Islet precursor cell (in vitro differentiated cells): ENCODE results near the gene SPSB3.
A peak's percentile ranks its signal among the peaks of the same experiment; 100 is the strongest.
"Not testable (repeated sequence)": the region's sequence is repeated elsewhere in the genome, so short reads cannot be mapped to it uniquely, and the experiment has no call there.

Source experiments
- DNase-seq: peaks from one replicate; pipeline ENCODE4 v3.0.0-alpha.2; 2018

SPSB3 gene

DNA sequence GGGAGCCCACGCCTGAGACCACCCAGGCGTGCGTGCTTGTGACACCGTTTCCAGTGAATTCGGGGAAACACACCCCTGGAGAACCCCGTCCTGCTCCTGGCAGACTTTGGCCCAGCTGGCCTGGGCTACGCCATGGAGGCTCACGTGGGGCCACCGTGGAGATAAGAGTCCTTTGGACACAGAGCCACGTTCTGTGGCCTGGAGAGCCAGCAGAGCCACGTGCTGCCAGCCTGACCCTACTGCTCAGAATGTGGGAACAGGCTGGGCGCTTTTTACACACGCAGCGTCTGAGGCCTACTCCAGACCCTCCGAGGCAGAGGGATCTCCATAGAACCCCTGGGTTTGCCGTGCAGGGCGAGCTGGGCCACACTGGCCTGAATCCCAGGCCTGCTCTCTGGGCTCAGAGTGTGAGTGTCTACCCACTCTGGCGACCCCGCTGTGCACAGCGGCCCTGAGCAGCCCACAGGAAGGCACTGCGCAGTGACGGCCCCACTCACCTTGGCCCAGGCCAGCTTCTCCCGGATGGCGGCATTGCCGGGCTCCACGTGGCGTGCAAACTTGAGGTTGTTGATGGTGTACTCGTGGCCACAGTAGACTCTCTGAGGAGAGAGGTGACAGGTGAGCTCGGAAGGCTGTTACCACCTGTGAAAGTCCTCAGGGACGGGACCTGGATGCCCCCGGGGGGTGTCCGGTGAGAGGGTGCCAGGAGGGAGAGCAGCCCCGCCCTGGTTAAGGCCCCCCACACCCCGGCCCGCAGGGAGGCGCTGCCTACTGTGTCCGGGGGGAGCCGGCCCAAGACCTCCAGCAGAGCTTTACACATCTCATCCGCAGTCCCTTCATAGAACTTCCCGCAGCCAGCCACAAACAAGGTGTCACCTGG, 34.3 kb upstream of the SPSB3 start:
- no peak for DNase-seq

DNA sequence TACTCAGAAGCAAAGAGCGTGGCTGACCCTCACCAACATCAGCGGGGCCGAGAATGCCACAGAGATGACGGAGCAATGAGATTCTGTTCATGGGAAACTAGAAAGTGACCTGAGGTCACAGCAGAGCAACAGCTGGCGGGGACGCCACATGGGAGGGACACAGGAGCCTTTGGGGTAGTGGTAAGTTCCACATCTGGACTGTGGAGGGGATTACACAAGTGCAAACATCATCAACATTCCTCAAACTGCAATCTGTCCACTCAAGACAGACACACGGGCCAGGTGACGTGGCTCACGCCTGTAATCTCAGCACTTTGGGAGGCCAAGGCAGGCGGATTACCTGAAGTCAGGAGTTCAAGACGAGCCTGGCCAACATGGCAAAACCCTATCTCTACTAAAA, 33.1 kb upstream of the SPSB3 start:
- DNase-seq: no peak

DNA sequence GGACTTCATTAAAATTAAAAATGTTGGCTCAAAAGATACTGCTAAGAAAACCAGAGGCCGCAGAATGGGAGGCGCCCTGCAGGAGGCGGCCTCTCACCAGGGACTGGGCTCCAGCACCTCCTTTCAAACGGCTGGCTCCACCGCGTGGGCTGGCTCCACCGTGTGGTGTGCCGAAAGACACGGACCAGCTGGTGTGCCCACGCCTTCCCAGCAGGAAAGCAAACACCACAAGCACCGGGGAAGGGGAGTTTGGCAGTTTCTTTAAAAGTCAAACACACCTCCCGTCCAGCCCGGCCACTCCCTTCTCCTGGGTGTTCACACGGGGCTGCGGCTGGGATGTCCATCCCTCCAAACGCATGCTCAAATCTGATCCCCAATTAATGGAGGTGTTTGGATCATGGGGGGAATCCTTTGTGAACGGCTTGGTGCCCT, 30.4 kb upstream of the SPSB3 start:
- peak; percentile 79 for DNase-seq

- DNase-seq: no peak
These were observed 28.2 kb upstream of the SPSB3 start for GRCh38 chr16:1810536-1810935.

GRCh38 chr16:1810106-1810505, 27.7 kb upstream of the SPSB3 start:
- DNase-seq: no peak

DNA sequence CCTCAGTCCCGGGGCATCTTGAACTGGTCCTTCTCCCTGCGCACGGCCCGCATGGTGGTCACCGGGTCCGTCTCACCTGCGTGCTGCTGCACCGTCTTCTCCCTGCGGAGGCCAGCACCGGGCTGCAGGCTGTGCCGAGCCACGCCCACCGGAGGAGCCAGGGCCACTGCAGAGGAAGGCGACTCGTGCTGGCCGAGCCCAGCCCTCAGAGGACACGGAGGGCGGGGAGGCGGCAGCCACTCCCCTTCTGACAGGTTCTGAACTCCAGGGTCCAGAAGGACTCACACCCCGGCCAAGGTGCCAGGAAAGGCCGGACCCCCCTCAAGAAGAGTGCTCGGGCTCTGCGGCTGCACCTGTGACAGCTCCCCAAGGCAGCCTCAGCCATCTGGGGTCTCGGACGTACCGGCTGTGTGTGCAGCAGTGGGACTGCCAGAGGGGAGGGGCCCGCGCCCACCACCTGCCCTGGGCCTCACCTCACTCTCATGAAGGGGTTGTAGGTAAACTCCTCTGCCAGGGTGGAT, 27.0 kb upstream of the SPSB3 start:
- DNase-seq: no peak

- DNase-seq: no peak
These were observed 26.3 kb upstream of the SPSB3 start for GRCh38 chr16:1808691-1809090.

DNA sequence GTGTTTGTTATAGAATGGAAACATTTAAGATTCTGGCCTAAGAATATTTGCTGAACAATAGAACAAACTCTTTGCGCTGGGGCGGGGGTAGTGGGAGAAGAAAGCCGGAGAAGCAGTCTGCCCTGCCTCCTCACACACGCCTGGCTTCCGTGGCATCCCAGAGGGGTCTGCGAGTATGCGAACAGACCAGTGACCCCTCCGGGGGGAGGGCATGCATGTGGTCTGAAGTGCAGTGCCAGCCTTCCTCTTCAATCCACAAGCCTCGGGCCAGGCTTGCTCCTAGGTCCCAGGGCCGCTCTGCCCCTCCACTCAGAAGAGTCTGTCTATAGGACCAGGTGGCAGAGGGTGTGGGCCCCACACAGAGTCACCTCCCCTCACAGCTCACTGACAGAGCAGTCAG, 25.3 kb upstream of the SPSB3 start:
- no peak for DNase-seq

GRCh38 chr16:1800701-1801100, 18.3 kb upstream of the SPSB3 start:
- no peak for DNase-seq

DNA sequence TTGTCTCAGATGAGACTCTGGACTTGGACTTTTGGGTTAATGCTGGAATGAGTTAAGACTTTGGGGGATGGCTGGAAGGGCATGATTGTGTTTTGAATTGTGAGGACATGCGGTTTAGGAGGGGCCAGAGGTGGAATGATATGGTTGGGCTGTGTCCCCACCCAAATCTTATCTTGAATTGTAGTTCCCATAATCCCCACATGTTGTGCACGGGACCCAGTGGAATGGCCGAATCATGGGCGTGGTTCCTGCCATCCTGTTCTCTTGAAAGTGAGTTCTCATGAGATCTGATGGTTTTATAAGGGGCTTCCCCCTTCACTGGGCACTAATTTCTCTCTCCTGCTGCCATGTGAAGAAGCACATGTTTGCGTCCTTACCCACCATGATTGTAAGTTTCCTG, 16.9 kb upstream of the SPSB3 start:
- DNase-seq: not testable (repeated sequence)

DNA sequence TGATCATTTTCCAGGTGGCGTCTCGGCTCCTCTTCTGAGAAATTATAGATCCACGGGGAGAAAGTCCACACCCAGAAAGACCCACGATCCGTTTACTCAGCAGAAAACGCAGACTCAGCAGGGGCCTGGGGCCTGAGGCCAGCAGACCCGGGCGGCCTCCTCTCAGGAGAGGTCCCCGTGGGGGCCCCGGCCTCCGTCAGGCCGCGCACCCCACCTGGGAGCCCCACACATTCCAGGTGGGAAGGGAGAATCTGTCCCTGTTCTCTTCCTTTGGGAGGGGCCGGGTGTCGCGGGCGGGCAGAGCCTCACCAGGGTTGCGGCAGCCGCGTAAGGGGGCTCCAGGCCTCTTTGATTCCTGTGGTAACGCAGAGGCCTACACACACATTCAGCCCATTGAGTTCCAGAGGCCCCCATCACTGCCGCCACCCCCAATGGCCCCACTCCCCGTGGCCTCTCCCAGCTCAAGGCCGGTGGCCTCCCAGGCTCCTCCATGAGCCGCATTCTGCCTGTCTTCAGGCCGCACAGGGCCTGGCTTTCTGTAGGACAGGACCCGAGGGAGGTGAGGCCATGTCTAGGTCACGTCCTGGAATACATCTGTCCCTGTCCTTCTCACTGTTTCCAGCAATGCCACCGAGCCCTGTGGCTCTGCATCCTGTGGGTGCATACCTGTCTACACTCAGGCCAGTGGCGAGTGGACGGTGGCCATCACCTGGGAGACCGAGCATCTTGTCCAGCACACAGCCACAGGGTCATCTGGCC, 12.7 kb upstream of the SPSB3 start:
- peak; percentile 38 for DNase-seq

GRCh38 chr16:1794221-1794871, 12.0 kb upstream of the SPSB3 start:
- DNase-seq: peak; percentile 52

- DNase-seq: no peak
These were observed 11.3 kb upstream of the SPSB3 start, which contains the start of gene IGFALS for GRCh38 chr16:1793578-1794220. IGFALS (minus strand) TSS chr16:1793705; CDS start chr16:1793652, 53 bp downstream.

GRCh38 chr16:1792836-1793577, 10.6 kb upstream of the SPSB3 start:
- no peak for DNase-seq

GRCh38 chr16:1791943-1792812, 9.8 kb upstream of the SPSB3 start:
- DNase-seq: peak; percentile 51

GRCh38 chr16:1791256-1791942, 9.0 kb upstream of the SPSB3 start:
- peak; percentile 50 for DNase-seq

GRCh38 chr16:1790611-1791255, 8.4 kb upstream of the SPSB3 start:
- DNase-seq: peak; percentile 42

DNA sequence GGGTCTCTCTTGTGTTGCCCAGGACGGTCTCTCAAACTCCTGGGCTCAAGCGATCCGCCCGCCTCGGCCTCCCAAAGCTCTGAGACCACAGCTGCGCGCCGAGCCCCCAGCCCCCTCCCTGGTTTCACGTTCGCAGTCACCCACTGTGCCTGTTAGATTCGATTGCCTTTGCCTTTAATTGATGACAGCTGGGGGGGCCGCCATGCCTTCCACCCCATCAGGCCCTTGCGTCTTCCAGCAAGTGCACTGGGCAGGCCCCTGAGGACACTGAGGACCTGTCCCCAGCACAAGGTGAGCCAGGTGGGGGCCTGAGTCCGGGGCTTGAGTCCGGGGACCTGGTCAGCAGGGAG, 7.9 kb upstream of the SPSB3 start:
- no peak for DNase-seq

GRCh38 chr16:1789643-1790045, 7.3 kb upstream of the SPSB3 start:
- peak; percentile 37 for DNase-seq

- peak; percentile 49 for DNase-seq
These were observed 6.3 kb upstream of the SPSB3 start for GRCh38 chr16:1788708-1789100.
